ENCODE measurements around the gene TTLL10. TPM values are rescaled to one million over a fixed set of nuclear protein-coding genes. Genes with fewer than 3 reads are reported as not detected.

TTLL10 gene
- total RNA-seq, 4 donors from 2014 or later, result not detected

DNA sequence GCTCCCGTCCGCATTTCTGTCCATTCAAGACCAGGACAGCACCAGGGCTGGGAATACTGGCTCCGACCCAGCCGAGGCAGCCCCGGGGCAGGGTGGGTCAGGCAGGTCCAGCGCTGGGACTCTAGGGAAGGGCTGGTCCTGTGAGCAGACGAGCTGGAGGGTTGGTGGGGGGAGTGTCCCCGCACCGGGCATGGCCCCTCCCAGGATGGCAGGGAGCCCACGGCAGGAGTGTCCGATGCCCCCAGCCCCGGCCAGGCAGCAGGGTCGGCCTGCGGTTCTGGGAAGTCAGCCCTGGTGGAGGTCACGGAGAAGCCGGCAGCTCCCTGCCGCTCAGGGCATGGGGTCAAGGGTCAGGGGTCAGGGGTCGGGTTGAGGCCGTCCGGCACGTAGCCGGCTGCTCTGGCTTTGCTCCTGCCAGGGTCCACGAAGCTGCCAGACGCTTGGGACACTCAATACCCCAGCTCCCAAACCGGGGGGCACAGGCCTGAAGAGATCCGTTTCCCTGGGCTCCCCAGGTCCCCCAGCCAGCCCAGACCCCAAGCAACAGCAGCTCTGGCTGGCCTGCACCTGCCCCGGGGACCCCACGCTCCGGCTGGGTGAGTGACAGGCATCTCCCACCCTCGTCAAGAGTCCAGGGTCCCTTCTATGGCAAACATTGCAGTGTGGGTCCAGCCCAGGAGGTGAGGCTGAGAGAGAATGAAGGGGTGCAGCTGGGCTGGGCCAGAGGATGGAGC is 66.1 kb downstream of the TTLL10 start:
- WGBS, 2 donors, result 33 to 36% methylated on average over 12 to 24 of the region's 30 CpGs
- H3K4me3 ChIP-seq (ENCODE audit: low read depth, poor library complexity, severe bottlenecking), result no peak overlapping the region
- DNase-seq (ENCODE audit: low spot score in 2 of 2), result no peak
- TF ChIP-seq, protein P1, sequence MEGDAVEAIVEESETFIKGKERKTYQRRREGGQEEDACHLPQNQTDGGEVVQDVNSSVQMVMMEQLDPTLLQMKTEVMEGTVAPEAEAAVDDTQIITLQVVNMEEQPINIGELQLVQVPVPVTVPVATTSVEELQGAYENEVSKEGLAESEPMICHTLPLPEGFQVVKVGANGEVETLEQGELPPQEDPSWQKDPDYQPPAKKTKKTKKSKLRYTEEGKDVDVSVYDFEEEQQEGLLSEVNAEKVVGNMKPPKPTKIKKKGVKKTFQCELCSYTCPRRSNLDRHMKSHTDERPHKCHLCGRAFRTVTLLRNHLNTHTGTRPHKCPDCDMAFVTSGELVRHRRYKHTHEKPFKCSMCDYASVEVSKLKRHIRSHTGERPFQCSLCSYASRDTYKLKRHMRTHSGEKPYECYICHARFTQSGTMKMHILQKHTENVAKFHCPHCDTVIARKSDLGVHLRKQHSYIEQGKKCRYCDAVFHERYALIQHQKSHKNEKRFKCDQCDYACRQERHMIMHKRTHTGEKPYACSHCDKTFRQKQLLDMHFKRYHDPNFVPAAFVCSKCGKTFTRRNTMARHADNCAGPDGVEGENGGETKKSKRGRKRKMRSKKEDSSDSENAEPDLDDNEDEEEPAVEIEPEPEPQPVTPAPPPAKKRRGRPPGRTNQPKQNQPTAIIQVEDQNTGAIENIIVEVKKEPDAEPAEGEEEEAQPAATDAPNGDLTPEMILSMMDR (IDR thresholded peaks at IDR 0.05), result no peak
- no peak for TF ChIP-seq POLR2A (IDR thresholded peaks at IDR 0.05)
- intact Hi-C loops (cut with DNase I; ENCODE audit: low total_unique reads), result no loop called here

DNA sequence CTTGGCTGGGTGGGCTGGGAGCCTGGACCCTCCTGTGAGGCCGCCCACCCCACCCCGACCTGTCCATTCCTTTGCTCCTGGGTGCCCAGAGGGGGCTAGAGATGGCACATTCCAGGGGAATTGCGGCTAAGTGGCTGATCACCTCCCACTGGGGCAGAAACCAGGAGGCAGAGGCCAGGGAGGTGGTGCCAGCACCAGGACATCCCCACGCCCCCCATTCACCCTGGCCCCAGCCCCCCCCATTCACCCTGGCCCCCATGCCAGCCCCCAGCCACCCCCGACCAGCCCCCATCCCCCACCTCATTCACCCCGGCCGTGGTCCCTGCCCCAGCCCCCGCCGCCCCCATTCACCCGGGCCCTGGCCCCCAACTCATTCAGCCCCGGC is 66.7 kb downstream of the TTLL10 start:
- no peak for DNase-seq (ENCODE audit: low spot score in 2 of 2)
- intact Hi-C loops (cut with DNase I; ENCODE audit: low total_unique reads), result no loop called here
- TF ChIP-seq, protein P1 (IDR thresholded peaks at IDR 0.05), result no peak
- TF ChIP-seq POLR2A (IDR thresholded peaks at IDR 0.05), result no peak
- no peak overlapping the region for H3K4me3 ChIP-seq (ENCODE audit: low read depth, poor library complexity, severe bottlenecking)
- 74% methylated on average over 5 of the region's 11 CpGs; no CpG with 5 or more reads in 1 of the 2 donors for WGBS, 2 donors

GRCh38 chr1:1240822-1241587 is 67.3 kb downstream of the TTLL10 start:
- TF ChIP-seq, protein P1 (IDR thresholded peaks at IDR 0.05), result no peak
- no peak for TF ChIP-seq POLR2A (IDR thresholded peaks at IDR 0.05)
- no peak for DNase-seq (ENCODE audit: low spot score in 2 of 2)
- 43 to 47% methylated on average over 7 to 18 of the region's 23 CpGs for WGBS, 2 donors
- no peak overlapping the region for H3K4me3 ChIP-seq (ENCODE audit: low read depth, poor library complexity, severe bottlenecking)
- intact Hi-C loops (cut with DNase I; ENCODE audit: low total_unique reads), result no loop called here

GRCh38 chr1:1241588-1242219 is 68.0 kb downstream of the TTLL10 start:
- intact Hi-C loops (cut with DNase I; ENCODE audit: low total_unique reads), result no loop called here
- DNase-seq (ENCODE audit: low spot score in 2 of 2), result no peak
- TF ChIP-seq, protein P1 (IDR thresholded peaks at IDR 0.05), result no peak
- no peak for TF ChIP-seq POLR2A (IDR thresholded peaks at IDR 0.05)
- H3K4me3 ChIP-seq (ENCODE audit: low read depth, poor library complexity, severe bottlenecking), result no peak overlapping the region
- WGBS, 2 donors, result 80 to 82% methylated on average over 16 to 19 of the region's 26 CpGs

- 86 to 90% methylated on average over 34 to 36 of the region's 41 CpGs for WGBS, 2 donors
- no peak for TF ChIP-seq POLR2A (IDR thresholded peaks at IDR 0.05)
- TF ChIP-seq, protein P1 (IDR thresholded peaks at IDR 0.05), result no peak
- intact Hi-C loops (cut with DNase I; ENCODE audit: low total_unique reads), result no loop called here
- H3K4me3 ChIP-seq (ENCODE audit: low read depth, poor library complexity, severe bottlenecking), result no peak overlapping the region
- DNase-seq (ENCODE audit: low spot score in 2 of 2), result no peak
Measured at GRCh38 chr1:1242461-1243265, 69.0 kb downstream of the TTLL10 start.
